HCT116 (cell line): ENCODE results near the gene OR6B3.

Source experiments
- EZH2 ChIP-seq: fragments of 200-600 bp; sonication (generic); IDR thresholded peaks from 2 replicates; pipeline ENCODE4 v1.6.1; 2017; ENCODE audit warnings: antibody characterized with exemption, mixed run types
- POLR2AphosphoS5 ChIP-seq: IDR thresholded peaks from 2 replicates; pipeline ENCODE4 v1.6.1; 2011; ENCODE audit warnings: mild to moderate bottlenecking, low read depth, low read length, moderate library complexity

- TF ChIP-seq POLR2AphosphoS5 = no peak
- no peak for TF ChIP-seq EZH2
Observed at GRCh38 chr2:240045098-240045497, 8.2 kb downstream of the OR6B3 start.
